Upper lobe of left lung (tissue), 6 donors: ENCODE measurements around the gene MACROD2. TPM values are rescaled to one million over a fixed set of nuclear protein-coding genes. Genes with fewer than 3 reads are reported as not detected.

Experiments used
- ATAC-seq, 2 donors: fragments of 200-7000 bp; cut with Tn5 transposase; one replicate each; pipeline ENCODE4 v1.9.1; 2022; ENCODE audit warnings: mild to moderate bottlenecking in 2 of 2, moderate library complexity in 2 of 2; ENCODE audit not compliant: low FRiP score in 2 of 2
- DNase-seq, 2 donors: peaks; one replicate each; pipeline ENCODE4 v3.0.0-alpha.2; 2019 to 2020
- H3K27ac ChIP-seq, 4 donors: fragments of 200-600 bp; sonication (generic); one replicate each; pipeline ENCODE4 v1.5.1; 2016 to 2019
- H3K27me3 ChIP-seq, 4 donors: fragments of 200-600 bp; sonication (generic); one replicate each; pipeline ENCODE4 v1.5.1; 2017 to 2019
- H3K36me3 ChIP-seq, 4 donors: fragments of 200-600 bp; sonication (generic); one replicate each; pipeline ENCODE4 v1.5.1; 2016 to 2019
- H3K4me1 ChIP-seq, 4 donors: fragments of 200-600 bp; sonication (generic); one replicate each; pipeline ENCODE4 v1.5.1; 2018 to 2019
- H3K4me3 ChIP-seq, 4 donors: fragments of 200-600 bp; sonication (generic); one replicate each; pipeline ENCODE4 v1.5.1; 2017 to 2019; ENCODE audit warnings: mild to moderate bottlenecking in 2 of 4, moderate library complexity in 1 of 4
- H3K9me3 ChIP-seq, 4 donors: fragments of 200-600 bp; sonication (generic); one replicate each; pipeline ENCODE4 v1.5.1; 2018 to 2019
- EP300 ChIP-seq, 4 donors: sonication (generic); formaldehyde crosslinking; IDR thresholded peaks; one replicate each; pipeline ENCODE4 v1.5.1; 2017; ENCODE audit warnings: antibody characterized with exemption in 4 of 4, control low read depth in 2 of 4
- POLR2A ChIP-seq, 4 donors: fragments of 450-650 bp; IDR thresholded peaks; one replicate each; pipeline ENCODE4 v1.5.1; 2016 to 2017; ENCODE audit warnings: antibody characterized with exemption in 4 of 4, mild to moderate bottlenecking in 2 of 4
- POLR2AphosphoS5 ChIP-seq, 2 donors: sonication (generic); formaldehyde crosslinking; IDR thresholded peaks; one replicate each; pipeline ENCODE4 v1.5.1; 2017; ENCODE audit warnings: antibody characterized with exemption in 2 of 2
- WGBS, 2 donors: methylation state at CpG; one replicate each; pipeline ENCODE4 v1.1.5; 2017 to 2018; 5-methylcytosine and 5-hydroxymethylcytosine counted together
- total RNA-seq, 6 donors: library from RNA; depleted of rRNA in 4 of 6; stranded (reverse); fragments of >200 nt in 4 of 6; gene quantifications; one replicate each; pipeline versions ENCODE4 v1.1.0 to v1.2.1, GENCODE V29; 2016 to 2021
- TF ChIP-seq, protein P1 (sequence below), 6 experiments: fragments of 450-650 bp in 4 of 6; fragments of 200-600 bp in 2 of 6; sonication (generic) in 2 of 6; IDR thresholded peaks; one replicate each; pipeline ENCODE4 v1.5.1; 2016 to 2019; ENCODE audit warnings: antibody characterized with exemption in 6 of 6
- donor health status: DM: no; HTN: no; CAD: no; lungs with moderate emphysema.
- donor health status: DM: no; HTN: yes; CAD: no; lungs with severe emphysema.

MACROD2 gene
- total RNA-seq, 6 donors from 2014 or later: 20.7 to 84.3 (median 36.3) TPM

DNA sequence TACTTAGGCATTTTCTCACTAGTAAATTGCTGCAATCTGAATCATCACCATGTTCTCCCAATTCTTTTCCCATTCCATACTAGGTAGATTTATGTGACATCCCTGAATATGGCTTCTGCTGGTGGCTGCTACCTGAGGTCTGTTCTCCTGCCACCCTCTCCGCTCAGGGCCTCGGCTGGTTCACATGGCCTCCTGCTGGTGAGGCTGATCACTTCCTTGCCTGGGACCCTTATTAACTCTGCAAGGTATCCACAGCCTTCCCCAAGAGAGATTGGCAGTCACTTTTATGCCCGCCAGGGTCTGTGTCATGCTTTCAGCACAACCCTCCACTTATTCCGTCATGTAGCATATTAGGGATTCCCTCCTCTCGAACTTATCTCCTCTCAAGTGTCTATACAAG, 766.6 kb downstream of the MACROD2 start:
- Histone ChIP-seq H3K27ac (no peak overlapping the region), H3K4me1 (peaks cover 0 to 10% (median 0%) of the 10 kb centered on the region in 4 donors), H3K36me3 (no peaks in the 10 kb centered on the region), H3K27me3 (no peaks in the 10 kb centered on the region), H3K9me3 (no peaks in the 10 kb centered on the region), H3K4me3 (no peak overlapping the region)
- 72 to 82% methylated on average over 4 to 5 of the region's 5 CpGs for WGBS, 2 donors
- TF ChIP-seq POLR2AphosphoS5 (IDR thresholded peaks at IDR 0.05) (no peak), POLR2A (IDR thresholded peaks at IDR 0.05) (no peak), EP300 (IDR thresholded peaks at IDR 0.05) (no peak)
- TF ChIP-seq, protein P1, sequence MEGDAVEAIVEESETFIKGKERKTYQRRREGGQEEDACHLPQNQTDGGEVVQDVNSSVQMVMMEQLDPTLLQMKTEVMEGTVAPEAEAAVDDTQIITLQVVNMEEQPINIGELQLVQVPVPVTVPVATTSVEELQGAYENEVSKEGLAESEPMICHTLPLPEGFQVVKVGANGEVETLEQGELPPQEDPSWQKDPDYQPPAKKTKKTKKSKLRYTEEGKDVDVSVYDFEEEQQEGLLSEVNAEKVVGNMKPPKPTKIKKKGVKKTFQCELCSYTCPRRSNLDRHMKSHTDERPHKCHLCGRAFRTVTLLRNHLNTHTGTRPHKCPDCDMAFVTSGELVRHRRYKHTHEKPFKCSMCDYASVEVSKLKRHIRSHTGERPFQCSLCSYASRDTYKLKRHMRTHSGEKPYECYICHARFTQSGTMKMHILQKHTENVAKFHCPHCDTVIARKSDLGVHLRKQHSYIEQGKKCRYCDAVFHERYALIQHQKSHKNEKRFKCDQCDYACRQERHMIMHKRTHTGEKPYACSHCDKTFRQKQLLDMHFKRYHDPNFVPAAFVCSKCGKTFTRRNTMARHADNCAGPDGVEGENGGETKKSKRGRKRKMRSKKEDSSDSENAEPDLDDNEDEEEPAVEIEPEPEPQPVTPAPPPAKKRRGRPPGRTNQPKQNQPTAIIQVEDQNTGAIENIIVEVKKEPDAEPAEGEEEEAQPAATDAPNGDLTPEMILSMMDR (IDR thresholded peaks at IDR 0.05): no peak
- peak in 1 of 2 donors; percentile 4 for DNase-seq
- no peak for ATAC-seq

DNA sequence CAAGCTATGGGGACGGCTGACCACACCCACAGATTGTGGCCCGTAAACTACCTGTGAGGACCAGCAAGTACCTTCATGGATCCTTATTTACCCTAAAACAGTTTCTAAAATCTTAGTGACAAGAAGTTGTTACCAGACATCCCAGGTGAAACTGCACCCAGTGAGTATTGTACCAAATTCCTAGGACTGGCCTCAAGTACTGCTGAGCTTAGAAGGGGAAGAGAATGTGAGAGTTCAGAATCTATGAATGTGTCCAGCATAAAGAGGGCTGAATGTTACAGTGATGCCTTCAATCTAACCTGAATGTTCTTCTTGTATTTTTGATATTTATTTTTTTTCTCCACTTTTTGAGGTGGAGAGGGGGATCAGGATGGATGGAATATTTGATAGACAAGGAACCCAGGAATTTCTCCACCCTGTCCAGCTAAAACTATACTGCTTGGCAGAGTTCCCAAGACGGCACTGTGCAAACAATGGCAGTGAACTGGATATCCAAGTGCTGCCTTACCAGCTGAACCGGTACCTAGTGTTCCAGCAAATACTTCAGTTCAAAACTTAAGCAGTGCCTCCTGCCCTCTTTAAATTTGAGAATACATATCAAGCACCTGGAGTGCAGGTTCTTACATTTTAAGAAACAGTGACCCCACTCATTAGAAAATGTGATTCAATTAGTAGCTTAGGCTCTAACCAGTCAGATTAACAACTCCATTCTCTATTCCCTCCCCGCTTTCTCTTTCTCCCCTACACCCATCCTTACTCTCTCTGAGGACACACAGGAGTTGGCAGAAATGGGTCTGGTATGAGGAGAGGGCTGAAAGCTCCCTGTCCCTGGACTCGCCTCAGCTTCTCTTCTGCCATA, 769.4 kb downstream of the MACROD2 start:
- peaks cover 0 to 10% (median 0%) of the 10 kb centered on the region in 4 donors for H3K4me1 ChIP-seq
- 63% methylated on average over 6 of the region's 6 CpGs for WGBS, 2 donors
- peak; percentile 66 to 86 for ATAC-seq
- no peaks in the 10 kb centered on the region for H3K36me3 ChIP-seq
- peak in 1 of 2 donors; percentile 86 for DNase-seq
- H3K4me3 ChIP-seq: no peak overlapping the region
- H3K9me3 ChIP-seq: no peaks in the 10 kb centered on the region
- H3K27me3 ChIP-seq: no peaks in the 10 kb centered on the region
- TF ChIP-seq POLR2AphosphoS5 (IDR thresholded peaks at IDR 0.05) (peak; percentile 35 to 58), EP300 (IDR thresholded peaks at IDR 0.05) (peak; percentile 46 to 97 (median 69)), POLR2A (IDR thresholded peaks at IDR 0.05) (no peak)
- TF ChIP-seq, protein P1 (IDR thresholded peaks at IDR 0.05): no peak
- H3K27ac ChIP-seq: peak overlapping the region; percentile 55 to 78 (median 68)

DNA sequence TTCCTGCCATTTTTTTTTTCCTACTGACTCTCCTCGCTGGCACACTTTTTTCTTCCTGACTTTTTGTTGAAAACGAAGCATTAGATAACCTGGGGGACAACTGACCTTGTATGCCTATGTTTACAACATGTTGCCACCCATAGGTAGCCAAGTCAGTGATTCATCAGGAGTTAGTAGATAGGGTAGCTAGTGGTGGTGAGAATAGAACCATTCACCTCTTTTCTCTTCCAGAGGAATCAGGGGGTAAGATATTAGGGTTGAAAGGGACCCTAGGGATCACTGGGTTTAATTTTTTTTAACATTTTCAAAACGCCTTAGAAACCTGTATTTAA, 770.0 kb downstream of the MACROD2 start:
- WGBS, 2 donors: 63 to 64% methylated on average over 3 of the region's 3 CpGs
- Histone ChIP-seq H3K9me3 (no peaks in the 10 kb centered on the region), H3K36me3 (no peaks in the 10 kb centered on the region), H3K4me1 (peaks cover 0 to 10% (median 0%) of the 10 kb centered on the region in 4 donors), H3K4me3 (no peak overlapping the region), H3K27ac (peak overlapping the region; percentile 55 to 74 (median 64)), H3K27me3 (no peaks in the 10 kb centered on the region)
- DNase-seq: no peak
- ATAC-seq: peak in 1 of 2 donors; percentile 5
- TF ChIP-seq, protein P1 (IDR thresholded peaks at IDR 0.05): no peak
- TF ChIP-seq EP300 (IDR thresholded peaks at IDR 0.05): no peak
- TF ChIP-seq POLR2AphosphoS5 (IDR thresholded peaks at IDR 0.05): no peak
- no peak for TF ChIP-seq POLR2A (IDR thresholded peaks at IDR 0.05)

DNA sequence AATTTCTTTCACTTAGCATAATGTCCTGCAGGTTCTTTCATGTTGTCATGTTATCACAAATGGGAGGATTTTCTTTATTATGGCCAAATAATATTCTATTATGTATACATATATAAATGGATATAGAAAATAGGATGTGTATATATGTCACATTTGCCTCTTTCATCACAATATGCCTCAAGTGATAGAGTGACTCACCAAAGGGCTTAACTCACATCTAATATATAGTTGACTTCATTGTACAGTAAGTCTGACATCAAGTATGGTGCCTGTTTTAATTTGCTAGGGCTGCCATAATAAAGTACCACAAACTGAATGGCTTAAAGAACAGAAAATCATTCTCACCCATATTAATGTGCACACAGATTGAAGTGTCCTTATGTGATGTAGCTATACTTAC, 778.2 kb downstream of the MACROD2 start:
- H3K4me3 ChIP-seq: no peak overlapping the region
- no peak for ATAC-seq

DNA sequence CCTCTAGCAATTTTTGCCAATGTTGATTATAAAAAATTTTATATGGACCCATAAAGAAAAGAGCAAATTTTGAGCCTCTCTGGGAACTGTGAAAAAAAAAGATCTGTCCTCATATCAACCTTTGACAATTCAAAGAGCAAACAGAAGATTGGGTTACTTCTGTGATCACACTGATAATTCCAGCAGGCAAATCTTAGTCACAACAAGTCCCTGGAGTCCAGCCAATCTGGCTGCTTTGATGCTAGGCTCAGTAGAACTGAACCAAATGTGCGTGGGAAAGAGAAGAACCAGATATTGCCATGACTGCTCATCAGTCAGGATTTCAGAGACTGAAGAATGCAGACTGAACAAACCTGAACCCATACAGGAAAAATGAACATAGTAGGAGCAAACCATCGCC, 780.5 kb downstream of the MACROD2 start:
- no peak for TF ChIP-seq POLR2A (IDR thresholded peaks at IDR 0.05)
- TF ChIP-seq POLR2AphosphoS5 (IDR thresholded peaks at IDR 0.05): no peak
- TF ChIP-seq EP300 (IDR thresholded peaks at IDR 0.05): no peak
- TF ChIP-seq, protein P1 (IDR thresholded peaks at IDR 0.05): no peak
- Histone ChIP-seq H3K27ac (no peak overlapping the region), H3K9me3 (no peaks in the 10 kb centered on the region), H3K27me3 (no peaks in the 10 kb centered on the region), H3K4me3 (no peak overlapping the region), H3K36me3 (no peaks in the 10 kb centered on the region), H3K4me1 (no peaks in the 10 kb centered on the region)
- DNase-seq: peak in 1 of 2 donors; percentile 23
- whole genome bisulfite sequencing, 2 donors: 59% methylated on average over 2 of the region's 2 CpGs
- ATAC-seq: peak in 1 of 2 donors; percentile 21

More for the DNA sequence above, 778.2 kb downstream of the MACROD2 start:
- H3K36me3 ChIP-seq: no peaks in the 10 kb centered on the region
- H3K27ac ChIP-seq: no peak overlapping the region
- H3K4me1 ChIP-seq: no peaks in the 10 kb centered on the region
- no peaks in the 10 kb centered on the region for H3K27me3 ChIP-seq
- TF ChIP-seq POLR2A (IDR thresholded peaks at IDR 0.05): no peak
- no peak for TF ChIP-seq EP300 (IDR thresholded peaks at IDR 0.05)
- no peak for DNase-seq
- no peaks in the 10 kb centered on the region for H3K9me3 ChIP-seq
